ENCODE results near the gene ABHD16B.
A peak's percentile ranks its signal among the peaks of the same experiment; 100 is the strongest.
"Not testable (repeated sequence)": the region's sequence is repeated elsewhere in the genome, so short reads cannot be mapped to it uniquely, and the experiment has no call there.

The ABHD16B gene

DNA sequence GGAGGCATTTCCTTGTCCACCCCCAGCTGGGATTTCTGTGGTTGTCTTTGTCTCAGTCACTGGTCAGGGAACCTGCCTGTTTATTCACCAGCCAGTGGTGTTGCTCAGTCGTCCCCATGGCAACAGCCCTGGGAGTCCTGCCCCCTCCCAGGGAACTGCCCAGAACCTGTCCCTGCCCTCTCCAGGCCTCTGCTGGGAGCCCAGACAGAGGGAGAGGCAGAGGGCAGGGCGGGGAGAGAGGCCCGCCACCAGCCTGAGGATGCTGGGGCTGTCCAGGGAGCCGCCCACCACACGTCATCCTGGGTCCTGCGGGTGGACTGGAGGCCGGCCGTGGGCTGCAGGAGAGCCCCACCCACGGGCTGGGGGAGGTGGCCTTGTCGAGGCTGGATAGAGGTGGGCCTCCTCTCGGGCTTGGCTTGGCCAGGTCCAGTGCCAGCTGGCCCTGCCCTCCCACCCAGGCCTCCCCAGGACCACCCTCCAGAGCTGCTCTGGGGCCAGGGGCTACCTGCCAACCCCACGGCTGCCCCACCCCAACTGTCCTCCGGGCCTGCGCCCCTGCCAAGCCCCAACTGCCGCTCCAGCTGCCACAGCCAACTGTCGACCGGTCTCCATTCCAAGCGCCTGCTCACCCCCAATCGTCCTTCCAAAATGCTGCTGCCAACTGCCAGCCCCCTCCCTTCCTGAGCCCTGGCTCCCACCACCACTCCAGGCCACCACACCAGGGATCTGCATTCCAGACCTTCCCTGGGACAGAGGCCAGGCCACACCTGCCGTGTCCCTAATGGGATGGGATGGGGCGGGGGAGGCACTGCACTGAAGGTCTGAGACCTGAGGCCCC lies 26.1 kb upstream of the ABHD16B start:
- peak; percentile 92 for DNase-seq

GRCh38 chr20:63836458-63837344 lies 24.6 kb upstream of the ABHD16B start:
- no peak for DNase-seq

DNA sequence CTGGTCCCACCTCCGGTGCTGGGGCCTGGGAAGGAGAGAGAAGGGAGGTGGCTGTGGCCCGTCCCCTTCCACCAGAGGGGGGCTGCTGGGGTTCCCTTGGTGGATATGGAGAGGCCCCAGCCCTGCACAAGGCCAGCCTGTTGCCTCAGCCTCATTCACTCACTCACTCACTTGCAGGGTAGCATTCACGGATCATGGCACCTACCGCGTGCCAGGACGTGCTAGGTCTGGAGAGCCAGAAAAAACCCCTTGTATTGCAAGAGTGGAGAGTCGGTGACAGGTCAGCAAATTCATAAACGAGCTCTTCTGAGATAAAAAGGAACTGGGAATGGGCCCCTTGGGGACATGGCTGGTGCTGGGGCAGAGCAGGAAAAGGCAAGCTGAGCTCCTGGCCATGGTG lies 23.8 kb upstream of the ABHD16B start:
- no peak for DNase-seq

DNA sequence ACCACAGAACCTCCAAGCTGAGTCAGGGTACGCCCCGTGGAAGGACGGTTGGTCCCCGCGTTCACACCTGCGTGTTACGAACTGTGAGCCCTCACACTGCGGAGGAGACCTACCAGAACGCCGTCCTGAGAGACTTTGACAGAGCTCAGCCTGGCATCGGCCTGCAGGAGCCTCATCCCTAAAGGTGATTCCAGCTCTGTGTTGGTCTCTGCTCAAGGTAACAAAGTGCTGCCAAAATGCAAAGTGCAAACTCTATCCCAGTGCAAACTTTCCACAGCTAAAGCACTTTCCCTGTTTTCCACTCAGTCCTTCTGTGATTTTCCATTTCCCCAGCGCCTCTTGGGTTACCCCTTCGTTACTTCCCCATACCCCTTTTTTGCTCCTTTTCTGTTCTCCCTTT lies 21.7 kb upstream of the ABHD16B start:
- DNase-seq = no peak

- DNase-seq = peak; percentile 50
Observed at GRCh38 chr20:63840405-63840828, 20.9 kb upstream of the ABHD16B start.

DNA sequence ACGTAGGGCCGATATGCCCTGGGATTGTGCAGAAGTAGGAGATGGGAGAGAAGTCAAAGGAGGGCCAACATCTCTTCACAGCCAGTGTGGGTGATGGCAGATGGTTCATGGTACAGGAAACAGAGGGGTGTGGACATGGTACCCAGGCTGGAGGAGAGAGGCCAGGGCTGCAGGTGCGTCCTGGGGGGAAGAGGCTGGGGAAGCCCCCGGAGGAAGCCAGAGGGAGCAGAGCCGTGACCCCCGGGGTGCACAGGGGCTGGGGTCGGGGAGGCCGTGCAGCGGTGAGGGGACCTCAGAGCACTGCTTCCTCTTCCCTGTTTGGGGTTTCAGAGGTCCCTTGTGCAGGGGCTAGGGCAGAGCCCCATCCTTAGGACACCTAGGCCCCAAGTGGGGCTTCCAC lies 19.0 kb upstream of the ABHD16B start:
- DNase-seq = no peak

- DNase-seq = no peak
Observed at GRCh38 chr20:63843222-63843621, 18.1 kb upstream of the ABHD16B start.

DNA sequence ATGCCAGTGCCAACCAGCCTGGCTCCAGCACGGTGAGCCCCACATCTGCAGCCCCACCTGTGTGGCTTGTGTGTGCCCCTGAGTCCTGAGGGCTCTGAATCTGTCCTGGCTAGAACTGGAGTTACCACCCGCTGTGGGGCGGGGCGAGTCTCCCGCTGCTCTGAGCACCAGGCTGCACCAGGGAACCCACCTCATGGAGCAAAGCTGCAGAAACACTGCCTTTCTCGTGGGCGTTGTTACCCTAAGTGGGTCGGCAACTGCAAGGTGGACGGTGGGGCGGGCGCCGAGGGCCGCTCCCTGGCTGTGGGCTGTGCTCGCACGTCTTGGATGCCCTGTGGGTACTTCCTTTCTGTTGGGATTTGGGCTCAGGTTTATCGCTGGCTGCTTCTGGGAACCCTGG lies 17.5 kb upstream of the ABHD16B start:
- DNase-seq = no peak

GRCh38 chr20:63844511-63844991 lies 16.7 kb upstream of the ABHD16B start:
- no peak for DNase-seq

DNA sequence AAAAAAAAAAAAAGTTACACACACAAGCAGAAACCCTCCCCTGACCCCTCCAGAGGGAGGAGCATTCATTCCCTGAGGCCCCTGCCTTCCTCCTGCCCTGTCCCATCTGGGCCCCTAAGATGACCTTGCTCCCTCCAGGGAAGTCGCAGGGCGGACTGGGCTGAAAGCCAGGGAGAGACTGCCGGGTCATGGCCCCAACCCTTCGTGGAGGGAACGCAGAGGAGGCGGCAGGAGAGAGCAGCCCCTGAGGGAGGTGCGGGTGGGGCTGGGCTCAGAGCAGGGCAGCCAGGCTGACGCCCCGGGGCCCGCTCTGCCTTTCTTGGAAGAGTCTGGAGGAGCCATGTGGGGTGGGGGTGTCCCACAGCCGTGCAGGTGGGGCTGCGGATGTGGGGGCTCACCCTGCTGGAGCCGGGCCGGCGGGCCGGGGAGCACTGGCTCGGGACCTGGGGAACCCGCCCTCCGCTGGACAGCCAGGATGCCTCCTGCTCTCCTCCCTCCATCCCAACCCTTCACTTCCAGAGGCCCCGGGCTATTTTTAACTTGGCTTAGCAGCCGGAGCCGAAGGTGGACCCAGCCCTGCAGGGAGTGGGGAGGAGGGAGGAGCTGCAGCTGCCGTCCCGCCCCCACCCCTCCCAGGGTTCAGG lies 15.0 kb upstream of the ABHD16B start:
- DNase-seq = no peak

DNA sequence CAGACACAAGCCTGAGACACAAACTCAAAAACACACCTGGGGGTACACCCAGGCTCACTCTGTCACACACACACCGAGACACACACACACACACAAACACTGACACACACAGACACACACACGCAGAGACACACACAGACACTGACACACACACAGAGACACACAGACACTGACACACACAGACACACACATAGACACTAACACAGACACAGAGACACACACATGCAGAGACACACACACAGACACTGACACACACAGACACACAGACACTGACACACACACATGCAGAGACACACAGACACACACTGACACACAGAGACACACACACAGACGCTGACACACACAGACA lies 14.4 kb upstream of the ABHD16B start:
- no peak for DNase-seq

DNA sequence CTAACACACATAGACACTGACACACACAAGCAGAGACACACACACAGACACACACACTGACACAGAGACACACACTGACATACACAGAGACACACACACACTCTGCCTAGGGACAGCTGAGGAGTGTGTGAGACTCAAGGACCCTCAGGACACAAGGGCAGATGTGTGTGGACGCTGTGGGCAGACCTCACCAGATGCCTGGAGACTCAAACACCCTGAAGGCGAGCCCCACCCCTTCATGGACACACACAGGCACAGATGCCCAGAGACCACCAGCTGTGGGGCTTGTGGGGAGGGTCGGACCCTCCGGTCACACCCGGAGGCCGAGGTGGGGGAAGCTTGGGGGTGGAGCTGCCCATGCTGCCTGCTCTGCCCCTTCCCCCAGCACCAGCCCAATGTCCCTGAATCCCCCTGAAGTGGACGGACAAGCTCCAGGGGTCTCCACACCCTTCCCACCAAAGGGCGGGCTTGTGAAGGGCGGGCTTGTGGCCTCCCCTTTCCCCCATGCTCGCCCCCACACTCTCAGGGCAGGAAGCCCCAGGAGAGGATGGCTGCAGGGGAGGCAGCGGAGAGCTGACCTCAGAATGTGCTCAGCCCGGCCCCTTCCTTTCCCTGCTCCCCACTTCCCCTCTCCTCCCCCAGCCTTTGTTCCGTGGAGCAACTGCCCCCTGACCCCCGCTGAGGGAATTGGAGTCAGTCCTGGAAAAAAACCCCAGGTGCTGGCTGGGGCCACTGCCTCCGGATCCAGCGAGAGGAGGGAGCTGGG lies 13.9 kb upstream of the ABHD16B start:
- no peak for DNase-seq

DNA sequence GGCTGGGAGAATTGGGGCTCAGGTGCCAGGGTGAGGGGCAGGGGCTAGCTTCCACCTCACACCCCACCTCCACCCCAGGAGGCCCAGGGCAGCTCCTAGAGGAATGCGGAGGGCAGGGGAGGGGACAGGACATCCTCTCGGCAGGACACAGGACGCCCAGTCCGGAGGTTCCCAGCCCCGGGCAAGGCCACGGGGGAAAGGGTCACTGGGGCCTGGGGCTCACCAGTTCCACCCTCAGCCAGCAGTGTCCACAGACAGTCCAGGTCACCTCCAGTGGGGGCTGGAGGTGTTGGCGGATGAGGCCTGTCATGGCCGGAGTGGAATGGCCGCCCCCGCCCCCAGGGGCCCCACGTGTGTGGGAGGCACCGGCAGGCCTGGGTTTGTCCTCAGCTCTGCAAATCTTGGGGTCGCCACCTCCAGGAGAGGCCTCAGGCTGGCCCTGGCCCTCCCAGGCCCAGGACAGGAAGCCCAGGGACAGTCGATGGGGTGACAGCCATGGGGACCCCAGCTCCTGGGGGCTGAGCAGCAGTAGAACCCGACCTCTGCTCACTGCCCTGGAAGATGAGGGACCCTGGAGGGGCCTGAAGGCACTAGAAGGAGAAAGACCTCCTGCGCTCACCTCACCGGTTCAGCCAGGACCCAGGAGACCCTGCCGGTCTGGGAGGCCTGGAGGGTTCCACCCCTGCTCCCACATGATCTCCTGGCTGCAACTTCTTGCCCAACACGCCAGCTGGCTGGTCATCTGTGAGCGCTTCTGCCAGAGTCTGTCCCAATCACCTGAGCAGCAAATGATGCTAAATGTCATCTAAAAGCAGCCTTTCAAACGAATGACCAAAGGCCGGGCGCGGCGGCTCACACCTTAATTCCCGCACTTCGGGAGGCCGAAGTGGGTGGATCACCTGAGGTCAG lies 13.0 kb upstream of the ABHD16B start:
- DNase-seq = no peak

DNA sequence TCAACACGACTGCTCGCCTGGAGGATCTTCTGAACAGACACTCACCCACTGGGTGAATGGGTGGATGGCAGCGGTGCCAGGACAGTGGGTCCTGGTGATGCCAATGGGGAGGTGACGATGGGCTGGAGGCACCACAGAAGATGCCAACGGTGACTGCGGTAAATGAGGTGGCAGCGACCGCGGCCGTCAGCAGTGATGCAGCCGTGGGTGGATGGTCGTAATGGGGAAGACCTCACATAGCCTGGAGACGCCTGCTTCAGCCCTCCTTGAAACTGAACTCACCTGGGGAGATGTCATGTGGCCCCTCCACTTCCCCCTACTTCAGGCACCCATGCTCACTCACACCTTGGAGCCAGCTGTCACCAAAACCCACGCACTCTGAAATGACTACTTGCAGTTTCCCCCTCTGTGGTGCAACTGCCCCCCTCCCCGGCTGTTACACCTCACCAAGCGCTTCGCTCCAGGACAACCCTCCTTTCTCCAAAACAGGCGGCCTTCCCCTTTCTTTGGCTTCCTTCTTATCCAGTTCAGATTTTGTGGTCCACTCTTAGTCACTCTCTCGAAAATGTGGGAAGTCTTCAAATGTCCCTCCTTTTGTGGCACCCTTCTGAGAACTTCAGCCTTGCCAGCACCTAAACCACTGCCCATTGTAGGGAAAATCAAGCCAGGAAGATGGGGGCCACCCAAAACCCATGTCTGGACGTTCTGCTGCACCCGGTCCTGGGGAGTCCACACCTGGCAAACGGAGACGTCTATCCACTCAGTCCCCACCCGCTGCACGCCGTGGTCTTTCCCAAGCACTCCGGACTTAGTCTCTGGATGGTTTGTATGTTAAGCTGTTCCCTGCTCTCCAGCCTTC lies 10.4 kb upstream of the ABHD16B start:
- DNase-seq = no peak

DNA sequence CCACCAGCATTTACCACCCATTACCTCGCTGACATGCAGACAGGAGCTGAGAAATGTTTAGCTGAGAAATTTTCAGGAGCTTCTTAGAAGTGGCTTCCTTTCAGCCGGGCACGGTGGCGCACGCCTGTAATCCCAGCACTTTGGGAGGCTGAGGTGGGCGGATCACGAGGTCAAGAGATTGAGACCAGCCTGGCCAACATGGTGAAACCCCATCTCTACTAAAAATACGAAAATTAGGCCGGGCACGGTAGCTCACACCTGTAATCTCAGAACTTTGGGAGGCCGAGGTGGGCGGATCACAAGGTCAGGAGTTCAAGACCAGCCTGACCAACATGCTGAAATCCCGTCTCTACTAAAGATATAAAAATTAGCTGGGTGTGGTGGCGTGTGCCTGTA lies 9.8 kb upstream of the ABHD16B start:
- not testable (repeated sequence) for DNase-seq

- DNase-seq = not testable (repeated sequence)
Observed at GRCh38 chr20:63853733-63854068, 7.6 kb upstream of the ABHD16B start.

DNA sequence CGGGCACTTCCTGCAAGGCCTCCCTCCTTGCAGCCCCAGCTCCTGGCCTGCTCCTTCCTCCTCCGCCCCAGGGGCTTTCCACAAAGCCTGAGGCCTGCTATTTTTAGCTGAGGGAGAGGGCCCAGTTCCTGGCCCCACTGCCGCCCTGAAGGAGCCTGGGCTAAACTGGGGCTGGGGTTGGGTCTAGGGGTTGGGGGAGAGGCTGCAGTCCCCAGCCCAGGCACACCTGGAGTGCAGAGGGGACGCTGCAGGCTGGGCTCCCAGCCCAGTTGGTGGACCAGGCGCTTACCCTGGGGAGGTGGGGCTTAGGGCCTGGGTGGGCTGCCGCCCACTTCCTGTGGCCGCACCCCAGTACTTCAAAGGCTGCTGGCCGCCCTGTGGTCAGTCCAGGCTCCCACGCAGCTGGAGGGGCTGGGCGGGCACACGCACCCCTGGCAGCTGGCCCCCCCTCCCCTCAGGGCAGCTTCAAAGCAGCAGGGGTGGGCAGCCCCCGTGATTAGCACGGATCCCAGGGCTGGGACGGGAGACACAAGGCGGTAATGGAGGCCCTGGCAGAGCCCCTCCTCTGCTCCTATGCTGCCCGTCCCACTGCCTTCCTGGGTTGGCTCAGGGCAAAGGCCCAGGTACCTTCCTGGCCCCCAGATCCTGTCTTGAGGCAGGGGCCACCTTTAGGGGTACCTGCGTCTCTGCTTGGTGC lies 7.1 kb upstream of the ABHD16B start:
- no peak for DNase-seq

GRCh38 chr20:63854766-63855362 lies 6.4 kb upstream of the ABHD16B start:
- no peak for DNase-seq

GRCh38 chr20:63855363-63856097 lies 5.8 kb upstream of the ABHD16B start:
- DNase-seq = no peak
